HCT116 (cell line): ENCODE results near the gene SLC29A1.

Experiments used
- ELF1 ChIP-seq: IDR thresholded peaks from 2 replicates; pipeline ENCODE4 v1.6.1; 2012; ENCODE audit warnings: low read depth, borderline replicate concordance
- EZH2phosphoT487 ChIP-seq: fragments of 200-600 bp; IDR thresholded peaks from 2 replicates; pipeline ENCODE4 v1.6.1; 2018; ENCODE audit warnings: antibody characterized with exemption, borderline replicate concordance
- JUND ChIP-seq: IDR thresholded peaks from 2 replicates; pipeline ENCODE4 v1.6.1; 2012
- POLR2AphosphoS5 ChIP-seq: IDR thresholded peaks from 2 replicates; pipeline ENCODE4 v1.6.1; 2011; ENCODE audit warnings: mild to moderate bottlenecking, low read depth, low read length, moderate library complexity
- TCF7L2 ChIP-seq: IDR thresholded peaks from 2 replicates; pipeline ENCODE4 v1.7.0; 2011; ENCODE audit warnings: borderline replicate concordance, inconsistent platforms; ENCODE audit not compliant: insufficient read depth, insufficient read length; ENCODE audit errors: extremely low read depth
- YY1 ChIP-seq: IDR thresholded peaks from 2 replicates; pipeline ENCODE4 v1.6.1; 2011; ENCODE audit warnings: low read length, low read depth, moderate library complexity, mild to moderate bottlenecking; ENCODE audit not compliant: insufficient replicate concordance; ENCODE audit errors: extremely low read depth
- ZNF274 ChIP-seq: fragments of 200-500 bp; sonication (Bioruptor generic); IDR thresholded peaks from 2 replicates; pipeline ENCODE4 v1.6.1; 2014; ENCODE audit warnings: mild to moderate bottlenecking, low read depth, low read length, inconsistent platforms
- TF ChIP-seq, protein P1 (sequence below), 3 experiments: fragments of 200-600 bp in 1 of 3; sonication (generic) in 1 of 3; IDR thresholded peaks in 2 of 3; conservative IDR thresholded peaks in 1 of 3; 2 replicates each; pipeline ENCODE4 v1.5.1; 2012 to 2017; ENCODE audit warnings: low read depth in 2 of 3, low read length in 2 of 3, antibody characterized with exemption in 1 of 3, borderline replicate concordance in 1 of 3, control low read depth in 1 of 3, mild to moderate bottlenecking in 1 of 3, mixed read lengths in 1 of 3, mixed run types in 1 of 3, moderate library complexity in 1 of 3; ENCODE audit not compliant: insufficient read depth in 1 of 3
- TF ChIP-seq, protein P2 (sequence below): IDR thresholded peaks from 2 replicates; pipeline ENCODE4 v1.6.1; 2012; ENCODE audit warnings: low read depth
- TF ChIP-seq, protein P3 (sequence below): IDR thresholded peaks from 2 replicates; pipeline ENCODE4 v1.6.1; 2012

DNA sequence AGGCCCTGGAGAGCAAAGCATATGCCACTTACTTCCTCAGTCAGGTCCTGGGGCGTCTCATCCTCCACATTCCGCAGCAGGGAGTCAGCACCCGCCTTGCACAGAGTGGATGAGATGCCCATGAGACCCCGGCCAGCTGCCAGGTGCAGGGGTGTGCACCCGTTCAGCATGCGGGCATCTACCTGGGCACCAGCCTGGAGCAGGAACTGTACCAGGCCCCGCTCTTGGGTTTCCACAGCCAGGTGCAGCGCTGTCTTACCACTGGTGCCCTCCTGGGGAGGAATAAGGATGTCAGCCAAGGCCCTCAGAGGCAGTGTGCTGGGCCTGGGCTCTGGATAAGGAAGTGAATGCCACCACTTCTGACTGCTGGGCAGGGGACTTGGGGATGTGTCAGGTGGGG lies 36.6 kb downstream of the SLC29A1 start:
- TF ChIP-seq TCF7L2 (no peak), ZNF274 (no peak), YY1 (no peak), JUND (no peak), EZH2phosphoT487 (no peak), ELF1 (no peak), POLR2AphosphoS5 (no peak)
- TF ChIP-seq, protein P1, sequence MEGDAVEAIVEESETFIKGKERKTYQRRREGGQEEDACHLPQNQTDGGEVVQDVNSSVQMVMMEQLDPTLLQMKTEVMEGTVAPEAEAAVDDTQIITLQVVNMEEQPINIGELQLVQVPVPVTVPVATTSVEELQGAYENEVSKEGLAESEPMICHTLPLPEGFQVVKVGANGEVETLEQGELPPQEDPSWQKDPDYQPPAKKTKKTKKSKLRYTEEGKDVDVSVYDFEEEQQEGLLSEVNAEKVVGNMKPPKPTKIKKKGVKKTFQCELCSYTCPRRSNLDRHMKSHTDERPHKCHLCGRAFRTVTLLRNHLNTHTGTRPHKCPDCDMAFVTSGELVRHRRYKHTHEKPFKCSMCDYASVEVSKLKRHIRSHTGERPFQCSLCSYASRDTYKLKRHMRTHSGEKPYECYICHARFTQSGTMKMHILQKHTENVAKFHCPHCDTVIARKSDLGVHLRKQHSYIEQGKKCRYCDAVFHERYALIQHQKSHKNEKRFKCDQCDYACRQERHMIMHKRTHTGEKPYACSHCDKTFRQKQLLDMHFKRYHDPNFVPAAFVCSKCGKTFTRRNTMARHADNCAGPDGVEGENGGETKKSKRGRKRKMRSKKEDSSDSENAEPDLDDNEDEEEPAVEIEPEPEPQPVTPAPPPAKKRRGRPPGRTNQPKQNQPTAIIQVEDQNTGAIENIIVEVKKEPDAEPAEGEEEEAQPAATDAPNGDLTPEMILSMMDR (IDR thresholded peaks at IDR 0.05 in 2 of 3, conservative IDR thresholded peaks at IDR 0.05 in 1 of 3; ENCODE audit: borderline replicate concordance in 1 of 3, insufficient read depth in 1 of 3, low read depth in 2 of 3, low read length in 2 of 3) = no peak
- TF ChIP-seq, protein P2, sequence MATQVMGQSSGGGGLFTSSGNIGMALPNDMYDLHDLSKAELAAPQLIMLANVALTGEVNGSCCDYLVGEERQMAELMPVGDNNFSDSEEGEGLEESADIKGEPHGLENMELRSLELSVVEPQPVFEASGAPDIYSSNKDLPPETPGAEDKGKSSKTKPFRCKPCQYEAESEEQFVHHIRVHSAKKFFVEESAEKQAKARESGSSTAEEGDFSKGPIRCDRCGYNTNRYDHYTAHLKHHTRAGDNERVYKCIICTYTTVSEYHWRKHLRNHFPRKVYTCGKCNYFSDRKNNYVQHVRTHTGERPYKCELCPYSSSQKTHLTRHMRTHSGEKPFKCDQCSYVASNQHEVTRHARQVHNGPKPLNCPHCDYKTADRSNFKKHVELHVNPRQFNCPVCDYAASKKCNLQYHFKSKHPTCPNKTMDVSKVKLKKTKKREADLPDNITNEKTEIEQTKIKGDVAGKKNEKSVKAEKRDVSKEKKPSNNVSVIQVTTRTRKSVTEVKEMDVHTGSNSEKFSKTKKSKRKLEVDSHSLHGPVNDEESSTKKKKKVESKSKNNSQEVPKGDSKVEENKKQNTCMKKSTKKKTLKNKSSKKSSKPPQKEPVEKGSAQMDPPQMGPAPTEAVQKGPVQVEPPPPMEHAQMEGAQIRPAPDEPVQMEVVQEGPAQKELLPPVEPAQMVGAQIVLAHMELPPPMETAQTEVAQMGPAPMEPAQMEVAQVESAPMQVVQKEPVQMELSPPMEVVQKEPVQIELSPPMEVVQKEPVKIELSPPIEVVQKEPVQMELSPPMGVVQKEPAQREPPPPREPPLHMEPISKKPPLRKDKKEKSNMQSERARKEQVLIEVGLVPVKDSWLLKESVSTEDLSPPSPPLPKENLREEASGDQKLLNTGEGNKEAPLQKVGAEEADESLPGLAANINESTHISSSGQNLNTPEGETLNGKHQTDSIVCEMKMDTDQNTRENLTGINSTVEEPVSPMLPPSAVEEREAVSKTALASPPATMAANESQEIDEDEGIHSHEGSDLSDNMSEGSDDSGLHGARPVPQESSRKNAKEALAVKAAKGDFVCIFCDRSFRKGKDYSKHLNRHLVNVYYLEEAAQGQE = no peak
- TF ChIP-seq, protein P3, sequence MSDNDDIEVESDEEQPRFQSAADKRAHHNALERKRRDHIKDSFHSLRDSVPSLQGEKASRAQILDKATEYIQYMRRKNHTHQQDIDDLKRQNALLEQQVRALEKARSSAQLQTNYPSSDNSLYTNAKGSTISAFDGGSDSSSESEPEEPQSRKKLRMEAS = no peak
